GM21825 (cell line): ENCODE data around the gene NPEPL1.
"Not testable (repeated sequence)": the region's sequence is repeated elsewhere in the genome, so short reads cannot be mapped to it uniquely, and the experiment has no call there.

Experiments used
- ATAC-seq: cut with Tn5 transposase; IDR thresholded peaks from one replicate; pipeline ENCODE4 v1.9.1; 2021; ENCODE audit warnings: mild to moderate bottlenecking, moderate library complexity; ENCODE audit not compliant: unreplicated experiment

Gene NPEPL1

GRCh38 chr20:58712151-58712791 is 19.7 kb downstream of the NPEPL1 start:
- ATAC-seq, result no peak

- no peak for ATAC-seq
Observed at GRCh38 chr20:58712806-58713731, 20.5 kb downstream of the NPEPL1 start.

- ATAC-seq, result no peak
Observed at GRCh38 chr20:58713801-58714339, 21.3 kb downstream of the NPEPL1 start.

- ATAC-seq, result no peak
Observed at GRCh38 chr20:58714340-58714922, 21.8 kb downstream of the NPEPL1 start.

- no peak for ATAC-seq
Observed at GRCh38 chr20:58714923-58715351, 22.3 kb downstream of the NPEPL1 start.

- ATAC-seq, result no peak
Observed at GRCh38 chr20:58715391-58715800, 22.8 kb downstream of the NPEPL1 start.

GRCh38 chr20:58715801-58716475 is 23.3 kb downstream of the NPEPL1 start:
- ATAC-seq, result no peak

- ATAC-seq, result no peak
Observed at GRCh38 chr20:58716476-58717277, 24.1 kb downstream of the NPEPL1 start.

GRCh38 chr20:58717278-58718091 is 24.9 kb downstream of the NPEPL1 start:
- no peak for ATAC-seq

GRCh38 chr20:58718121-58718563 is 25.5 kb downstream of the NPEPL1 start:
- ATAC-seq, result no peak

- ATAC-seq, result no peak
Observed at GRCh38 chr20:58718729-58719128, 26.1 kb downstream of the NPEPL1 start.

- no peak for ATAC-seq
Observed at GRCh38 chr20:58719258-58719657, 26.7 kb downstream of the NPEPL1 start.

GRCh38 chr20:58719971-58720371 is 27.4 kb downstream of the NPEPL1 start:
- ATAC-seq, result no peak

- ATAC-seq, result no peak
Observed at GRCh38 chr20:58720890-58721289, 28.3 kb downstream of the NPEPL1 start.

- no peak for ATAC-seq
Observed at GRCh38 chr20:58721951-58722778, 29.6 kb downstream of the NPEPL1 start.

- no peak for ATAC-seq
Observed at GRCh38 chr20:58722877-58723627, 30.5 kb downstream of the NPEPL1 start.

- ATAC-seq, result no peak
Observed at GRCh38 chr20:58723628-58723984, 31.0 kb downstream of the NPEPL1 start.

GRCh38 chr20:58726156-58726555 is 33.6 kb downstream of the NPEPL1 start:
- not testable (repeated sequence) for ATAC-seq
